Stimulated activated CD8-positive, alpha-beta memory T cell treated with anti-CD3 and anti-CD28 coated beads, Interleukin-15, amount 100 ng/mL, for 4 hours (primary cell): ENCODE measurements around the gene NTN4.
"Not testable (repeated sequence)": the region's sequence is repeated elsewhere in the genome, so short reads cannot be mapped to it uniquely, and the experiment has no call there.

Source experiments
- DNase-seq, 2 donors: peaks; one replicate each; pipeline ENCODE4 v3.0.0-alpha.2; 2020; ENCODE audit warnings: low read depth in 2 of 2

NTN4 gene

GRCh38 chr12:95623554-95624170 is 166.9 kb downstream of the NTN4 start:
- DNase-seq: no peak

- no peak for DNase-seq
Observed at GRCh38 chr12:95622879-95623278, 167.7 kb downstream of the NTN4 start.

- DNase-seq: no peak
Observed at GRCh38 chr12:95621725-95622124, 168.8 kb downstream of the NTN4 start.

- DNase-seq: no peak
Observed at GRCh38 chr12:95620171-95620570, 170.4 kb downstream of the NTN4 start.

- DNase-seq: not testable (repeated sequence)
Observed at GRCh38 chr12:95616470-95616869, 174.1 kb downstream of the NTN4 start.

- DNase-seq: no peak
Observed at GRCh38 chr12:95615749-95616148, 174.8 kb downstream of the NTN4 start.

GRCh38 chr12:95614390-95614982 is 176.1 kb downstream of the NTN4 start:
- no peak for DNase-seq

- no peak for DNase-seq
Observed at GRCh38 chr12:95613021-95613420, 177.5 kb downstream of the NTN4 start.

GRCh38 chr12:95611676-95612309 is 178.8 kb downstream of the NTN4 start:
- DNase-seq: no peak

GRCh38 chr12:95608252-95609033 is 182.1 kb downstream of the NTN4 start:
- DNase-seq: no peak
